ENCODE measurements around the gene CORIN.

- no peak for TF ChIP-seq STAT1 (IDR thresholded peaks at IDR 0.05; ENCODE audit: unreplicated experiment)
- TF ChIP-seq CTCF (conservative IDR thresholded peaks at IDR 0.05; ENCODE audit: low read depth in 2 of 2), result no peak
- no peak for TF ChIP-seq POLR2AphosphoS5 (IDR thresholded peaks at IDR 0.05; ENCODE audit: low read depth)
- no peak for TF ChIP-seq EZH2phosphoT487 (IDR thresholded peaks at IDR 0.05; ENCODE audit: unreplicated experiment)
- TF ChIP-seq REST (IDR thresholded peaks at IDR 0.05; ENCODE audit: unreplicated experiment), result no peak
- no peak for TF ChIP-seq EZH2 (IDR thresholded peaks at IDR 0.05; ENCODE audit: low read depth, unreplicated experiment)
- no peak for TF ChIP-seq JUNB (IDR thresholded peaks at IDR 0.05; ENCODE audit: unreplicated experiment)
- TF ChIP-seq CREB1 (CRISPR knock-in tag; IDR thresholded peaks at IDR 0.05; ENCODE audit: low read depth), result no peak
- TF ChIP-seq ETS1 (IDR thresholded peaks at IDR 0.05), result no peak
- no peak for TF ChIP-seq ZNF114 (CRISPR knock-in tag; IDR thresholded peaks at IDR 0.05)
- TF ChIP-seq NANOG (IDR thresholded peaks at IDR 0.05; ENCODE audit: borderline replicate concordance), result no peak
- no peak for TF ChIP-seq ZNF331 (CRISPR knock-in tag; IDR thresholded peaks at IDR 0.05; ENCODE audit: low read depth)
Measured at GRCh38 chr4:47831026-47831679, 6.7 kb downstream of the CORIN start.

Data from GM23338 (cell line).